OCI-M2 (cell line): ENCODE measurements around the gene TLK1.

Source experiments
- DNase-seq: peaks from one replicate; lab custom pipeline; 2025; ENCODE audit not compliant: unreplicated experiment; lab: John Stamatoyannopoulos, UW

TLK1 gene

DNA sequence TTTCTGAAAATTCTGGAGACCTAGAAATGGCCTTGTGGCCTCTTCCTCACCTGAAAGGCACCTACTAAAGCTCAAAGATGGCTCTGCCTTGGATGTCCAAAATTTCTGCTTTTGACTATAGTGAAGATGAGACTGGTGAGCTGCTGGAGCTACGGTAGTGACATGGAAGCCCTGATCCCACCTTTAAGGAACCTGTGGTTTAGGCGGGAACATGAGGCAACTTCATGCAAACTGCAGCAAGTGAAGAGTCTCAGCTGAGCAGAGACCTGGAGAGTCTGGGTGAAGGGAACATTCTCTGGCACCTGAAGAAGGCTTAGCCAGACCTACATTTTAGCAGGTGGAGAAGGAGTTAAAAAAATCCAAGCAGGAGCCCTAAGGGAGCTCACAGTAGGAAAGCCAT lies 191.7 kb downstream of the TLK1 start:
- DNase-seq = no peak

- DNase-seq = no peak
Measured at GRCh38 chr2:170968205-170969003, 192.3 kb downstream of the TLK1 start.

DNA sequence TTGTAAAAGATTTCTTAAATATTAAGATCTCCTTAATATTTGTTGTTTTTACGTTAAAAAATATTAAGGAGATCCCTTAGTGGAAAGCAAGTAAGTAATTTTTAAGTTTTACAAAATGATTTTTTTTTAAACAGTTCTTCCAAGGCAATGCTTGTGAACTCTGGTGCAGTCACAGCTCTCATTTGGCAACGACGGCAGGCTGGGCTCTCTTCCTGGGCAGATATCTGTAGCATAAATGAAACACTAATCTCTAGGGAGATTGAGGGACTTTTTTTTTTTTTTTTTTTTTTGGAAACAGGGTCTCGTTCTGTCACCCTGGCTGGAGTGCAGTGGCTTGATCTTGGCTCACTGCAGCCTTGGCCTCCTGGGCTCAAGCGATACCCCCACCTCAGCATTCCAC lies 193.1 kb downstream of the TLK1 start:
- DNase-seq = no peak

- no peak for DNase-seq
Measured at GRCh38 chr2:170966648-170967396, 193.9 kb downstream of the TLK1 start.

DNA sequence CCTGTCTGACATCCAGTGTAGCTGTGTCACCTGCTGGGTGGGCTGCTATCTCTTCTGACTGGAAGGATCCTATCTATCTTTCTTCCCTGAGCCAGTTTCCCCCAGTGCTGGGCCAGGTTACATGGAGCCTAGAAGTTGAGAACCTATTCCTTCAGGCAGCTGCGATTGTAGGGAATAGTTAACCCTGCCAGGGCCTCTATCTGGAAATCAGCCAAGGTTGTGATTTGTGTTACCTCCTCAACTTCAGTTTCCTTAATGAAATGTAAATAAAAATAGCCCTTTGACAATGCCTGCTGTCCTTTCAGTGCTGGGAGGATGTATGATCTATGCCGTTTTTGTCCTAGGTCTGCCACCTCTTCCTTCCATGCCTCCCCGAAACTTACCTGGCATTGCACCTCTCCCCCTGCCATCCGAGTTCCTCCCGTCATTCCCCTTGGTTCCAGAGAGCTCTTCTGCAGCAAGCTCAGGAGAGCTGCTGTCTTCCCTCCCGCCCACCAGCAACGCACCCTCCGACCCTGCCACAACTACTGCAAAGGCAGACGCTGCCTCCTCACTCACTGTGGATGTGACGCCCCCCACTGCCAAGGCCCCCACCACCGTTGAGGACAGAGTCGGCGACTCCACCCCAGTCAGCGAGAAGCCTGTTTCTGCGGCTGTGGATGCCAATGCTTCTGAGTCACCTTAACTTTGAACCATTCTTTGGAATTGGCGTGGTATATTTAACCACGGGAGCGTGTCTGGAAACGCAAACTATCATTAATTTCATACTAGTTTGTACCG lies 195.1 kb downstream of the TLK1 start:
- no peak for DNase-seq

DNA sequence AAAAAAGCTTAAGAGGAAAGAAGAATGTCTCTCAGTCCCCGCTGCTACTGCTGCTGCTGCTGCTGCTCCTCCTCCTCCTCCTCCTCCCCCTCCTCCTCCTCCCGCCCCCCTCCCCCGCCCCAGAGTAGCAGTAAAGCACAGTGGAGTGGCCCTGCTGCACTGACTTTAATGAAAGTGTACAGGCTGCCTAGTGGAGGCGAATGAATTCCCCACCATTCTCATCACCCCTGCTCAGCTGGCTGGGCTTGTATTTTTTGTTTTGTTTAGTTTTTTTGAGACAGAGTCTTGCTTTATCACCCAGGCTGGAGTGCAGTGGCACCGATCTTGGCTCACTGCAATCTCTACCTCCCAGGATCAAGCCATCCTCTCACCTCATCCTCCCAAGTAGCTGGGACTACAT lies 197.3 kb downstream of the TLK1 start:
- no peak for DNase-seq

DNA sequence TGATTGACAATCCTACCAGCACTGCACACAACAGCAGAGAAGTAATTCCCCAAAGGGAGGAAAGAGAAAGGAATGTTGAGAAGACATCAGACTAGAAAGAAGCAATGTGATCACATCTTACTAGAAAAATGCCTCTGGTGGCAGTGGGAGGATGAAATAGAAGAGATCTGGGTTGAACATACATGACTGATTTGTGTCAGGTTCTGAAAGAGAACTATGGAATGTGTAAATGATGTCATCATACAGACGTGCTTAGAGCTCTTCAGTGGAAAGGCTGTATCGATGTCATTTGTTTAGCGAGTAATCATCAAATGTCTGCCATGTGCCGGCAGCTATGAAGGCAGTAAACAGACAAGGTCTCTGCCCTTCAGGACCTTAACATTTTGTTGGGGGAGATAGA lies 206.8 kb downstream of the TLK1 start:
- no peak for DNase-seq

- no peak for DNase-seq
Measured at GRCh38 chr2:170950221-170950761, 210.4 kb downstream of the TLK1 start.

DNA sequence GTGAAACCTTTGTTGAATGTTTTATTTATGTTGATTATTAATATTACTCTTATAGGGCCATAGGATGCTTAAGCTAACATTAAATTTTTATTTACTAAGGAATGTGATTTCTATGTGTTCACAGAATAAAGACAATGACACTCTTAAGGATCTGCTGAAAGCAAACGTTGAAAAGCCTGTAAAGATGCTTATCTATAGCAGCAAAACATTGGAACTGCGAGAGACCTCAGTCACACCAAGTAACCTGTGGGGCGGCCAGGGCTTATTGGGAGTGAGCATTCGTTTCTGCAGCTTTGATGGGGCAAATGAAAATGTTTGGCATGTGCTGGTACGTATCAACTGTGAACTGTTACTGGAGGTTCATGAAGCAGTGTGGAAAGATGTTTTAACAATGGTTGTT lies 211.3 kb downstream of the TLK1 start:
- DNase-seq = no peak

DNA sequence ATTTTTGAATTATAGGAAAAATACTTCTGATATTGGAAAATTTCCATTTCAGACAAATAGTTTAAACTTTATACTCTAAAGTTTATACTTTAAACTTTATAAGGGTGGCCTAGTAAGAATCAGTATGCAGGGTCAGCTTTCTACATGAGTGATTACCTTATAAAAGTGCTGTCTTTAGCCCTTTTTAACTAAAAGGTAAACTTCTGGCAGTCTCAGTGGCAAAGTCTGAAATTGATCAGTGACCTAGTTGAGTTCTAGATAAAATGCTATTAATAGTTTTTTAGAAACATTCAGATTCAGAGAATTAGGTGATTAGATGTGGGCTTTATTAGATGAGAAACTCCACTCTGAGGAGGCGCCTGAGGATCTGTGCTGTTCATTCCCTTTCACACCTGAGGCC lies 216.1 kb downstream of the TLK1 start:
- DNase-seq = no peak

DNA sequence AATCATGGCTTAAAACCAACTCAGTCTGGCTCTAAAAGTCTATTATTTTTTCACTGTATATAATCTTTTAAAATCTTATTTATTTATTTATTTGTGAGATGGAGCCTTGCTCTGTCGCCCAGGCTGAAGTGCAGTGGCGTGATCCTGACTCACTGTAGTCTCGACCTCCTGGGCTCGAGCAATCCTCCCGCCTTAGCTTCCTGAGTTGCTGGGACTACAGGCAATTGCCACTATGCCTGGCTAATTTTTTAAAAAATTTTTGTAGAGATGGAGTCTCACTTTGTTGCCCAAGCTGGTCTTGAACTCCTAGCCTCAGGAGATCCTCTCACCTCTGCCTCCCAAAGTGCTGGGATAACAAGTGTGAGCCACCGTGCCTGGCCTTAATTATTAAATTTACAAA lies 217.1 kb downstream of the TLK1 start:
- DNase-seq = no peak

GRCh38 chr2:170943041-170943440 lies 217.7 kb downstream of the TLK1 start:
- no peak for DNase-seq

GRCh38 chr2:170942615-170943014 lies 218.1 kb downstream of the TLK1 start:
- no peak for DNase-seq
